HG02759 (cell line): ENCODE data around the gene IFNGR2.

Experiments
- ATAC-seq: cut with Tn5 transposase; IDR thresholded peaks from one replicate; pipeline ENCODE4 v1.9.1; 2021; ENCODE audit warnings: mild to moderate bottlenecking, moderate library complexity; ENCODE audit not compliant: unreplicated experiment

Gene IFNGR2

GRCh38 chr21:33480481-33481103, 77.4 kb downstream of the IFNGR2 start:
- ATAC-seq = no peak

GRCh38 chr21:33481314-33481943, 78.2 kb downstream of the IFNGR2 start:
- ATAC-seq = no peak
